ENCODE measurements around the gene ASGR1. TPM values are rescaled to one million over a fixed set of nuclear protein-coding genes. Genes with fewer than 3 reads are reported as not detected.

Gene ASGR1
- total RNA-seq, 4 donors from 2014 or later = 0.81 to 1.8 TPM; not detected in 2

DNA sequence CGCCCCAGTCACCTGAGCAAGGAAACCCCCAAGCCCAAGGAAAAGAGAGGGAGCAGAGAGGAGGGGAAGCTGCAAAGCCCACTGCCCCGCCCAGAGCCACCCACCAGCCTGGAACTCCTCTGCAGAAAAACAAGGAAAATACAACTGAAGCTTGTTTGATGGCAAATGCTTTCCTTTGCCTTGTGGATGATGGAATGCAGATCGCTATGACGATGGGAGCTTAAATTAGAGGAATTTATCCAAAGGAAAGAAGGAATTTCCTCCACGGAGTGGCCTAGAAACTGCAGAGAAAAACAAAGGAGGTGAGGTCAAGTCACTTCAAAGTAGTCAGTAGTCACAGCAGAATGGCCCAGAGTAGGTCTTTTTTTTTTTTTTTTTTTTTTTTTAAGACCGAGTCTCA lies 33.1 kb downstream of the ASGR1 start:
- Histone ChIP-seq H3K4me1 (no peaks in the 10 kb centered on the region), H3K4me3 (no peak overlapping the region), H3K27me3 (peaks cover 8 to 19% (median 9%) of the 10 kb centered on the region in 3 donors), H3K36me3 (no peaks in the 10 kb centered on the region), H3K27ac (no peak overlapping the region), H3K9me3 (no peaks in the 10 kb centered on the region)
- no peak for TF ChIP-seq POLR2A (IDR thresholded peaks at IDR 0.05)
- TF ChIP-seq, protein P1, sequence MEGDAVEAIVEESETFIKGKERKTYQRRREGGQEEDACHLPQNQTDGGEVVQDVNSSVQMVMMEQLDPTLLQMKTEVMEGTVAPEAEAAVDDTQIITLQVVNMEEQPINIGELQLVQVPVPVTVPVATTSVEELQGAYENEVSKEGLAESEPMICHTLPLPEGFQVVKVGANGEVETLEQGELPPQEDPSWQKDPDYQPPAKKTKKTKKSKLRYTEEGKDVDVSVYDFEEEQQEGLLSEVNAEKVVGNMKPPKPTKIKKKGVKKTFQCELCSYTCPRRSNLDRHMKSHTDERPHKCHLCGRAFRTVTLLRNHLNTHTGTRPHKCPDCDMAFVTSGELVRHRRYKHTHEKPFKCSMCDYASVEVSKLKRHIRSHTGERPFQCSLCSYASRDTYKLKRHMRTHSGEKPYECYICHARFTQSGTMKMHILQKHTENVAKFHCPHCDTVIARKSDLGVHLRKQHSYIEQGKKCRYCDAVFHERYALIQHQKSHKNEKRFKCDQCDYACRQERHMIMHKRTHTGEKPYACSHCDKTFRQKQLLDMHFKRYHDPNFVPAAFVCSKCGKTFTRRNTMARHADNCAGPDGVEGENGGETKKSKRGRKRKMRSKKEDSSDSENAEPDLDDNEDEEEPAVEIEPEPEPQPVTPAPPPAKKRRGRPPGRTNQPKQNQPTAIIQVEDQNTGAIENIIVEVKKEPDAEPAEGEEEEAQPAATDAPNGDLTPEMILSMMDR (IDR thresholded peaks at IDR 0.05 in 4 of 5, conservative IDR thresholded peaks at IDR 0.05 in 1 of 5) = no peak
- ATAC-seq (no peak), DNase-seq (no peak)
- intact Hi-C loops (cut with DNase I; ENCODE audit: low total_unique reads) (no loop called here), in situ Hi-C loops (cut with MboI; ENCODE audit: low sequenced_read_pairs in 4 of 4) (no loop called here)

DNA sequence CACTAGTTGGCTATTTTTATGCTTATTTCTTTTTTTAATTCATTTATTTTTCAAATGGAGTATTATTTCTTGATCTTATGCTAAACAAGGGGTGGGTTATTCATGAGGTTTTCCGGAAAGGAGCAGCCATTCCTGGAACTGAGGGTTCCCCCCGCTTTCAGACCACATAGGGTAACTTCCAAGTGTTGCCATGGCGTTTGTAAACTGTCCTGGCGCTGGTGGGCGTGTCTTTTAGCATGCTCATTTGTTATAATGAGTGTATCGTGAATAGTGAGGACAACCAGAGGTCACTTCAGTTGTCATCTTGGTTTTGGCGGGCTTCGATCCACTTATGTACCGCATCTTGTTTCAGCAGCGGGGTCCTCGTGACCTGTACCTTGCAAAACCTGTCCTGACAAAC lies 35.0 kb downstream of the ASGR1 start:
- no peak overlapping the region for H3K27ac ChIP-seq
- ATAC-seq (no peak), DNase-seq (no peak)
- no peaks in the 10 kb centered on the region for H3K36me3 ChIP-seq
- intact Hi-C loops (cut with DNase I; ENCODE audit: low total_unique reads) = no loop called here
- peaks cover 12 to 22% (median 12%) of the 10 kb centered on the region in 3 donors for H3K27me3 ChIP-seq
- in situ Hi-C loops (cut with MboI; ENCODE audit: low sequenced_read_pairs in 4 of 4) = no loop called here
- no peaks in the 10 kb centered on the region for H3K4me1 ChIP-seq
- TF ChIP-seq, protein P1 (IDR thresholded peaks at IDR 0.05 in 4 of 5, conservative IDR thresholded peaks at IDR 0.05 in 1 of 5) = no peak
- TF ChIP-seq POLR2A (IDR thresholded peaks at IDR 0.05) = no peak
- no peak overlapping the region for H3K4me3 ChIP-seq
- no peaks in the 10 kb centered on the region for H3K9me3 ChIP-seq

DNA sequence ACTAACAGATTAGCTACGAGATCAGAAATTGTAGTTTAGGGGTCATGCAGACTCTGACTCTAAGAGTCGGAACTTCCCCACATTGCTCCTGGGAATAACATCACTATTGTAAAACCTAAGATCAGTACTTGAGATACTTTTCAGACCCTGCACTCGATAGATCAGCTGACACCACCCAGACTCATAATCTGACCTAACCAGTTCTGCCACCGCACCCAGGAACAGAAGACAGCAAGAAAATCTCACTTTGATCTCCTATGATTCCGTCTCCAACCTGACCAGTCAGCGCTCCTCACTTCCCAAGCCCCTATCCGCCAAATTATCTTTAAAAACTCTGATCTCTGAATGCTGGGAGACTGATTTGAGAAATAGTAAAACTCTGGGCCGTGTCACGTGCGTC lies 37.3 kb downstream of the ASGR1 start:
- TF ChIP-seq, protein P1 (IDR thresholded peaks at IDR 0.05 in 4 of 5, conservative IDR thresholded peaks at IDR 0.05 in 1 of 5) = no peak
- TF ChIP-seq POLR2A (IDR thresholded peaks at IDR 0.05) = no peak
- Histone ChIP-seq H3K27me3 (peaks cover 19 to 29% (median 19%) of the 10 kb centered on the region in 3 donors), H3K4me3 (no peak overlapping the region), H3K9me3 (no peaks in the 10 kb centered on the region), H3K27ac (no peak overlapping the region), H3K36me3 (no peaks in the 10 kb centered on the region), H3K4me1 (no peaks in the 10 kb centered on the region)
- intact Hi-C loops (cut with DNase I; ENCODE audit: low total_unique reads) (no loop called here), in situ Hi-C loops (cut with MboI; ENCODE audit: low sequenced_read_pairs in 4 of 4) (no loop called here)
- no peak for ATAC-seq
- DNase-seq = no peak

DNA sequence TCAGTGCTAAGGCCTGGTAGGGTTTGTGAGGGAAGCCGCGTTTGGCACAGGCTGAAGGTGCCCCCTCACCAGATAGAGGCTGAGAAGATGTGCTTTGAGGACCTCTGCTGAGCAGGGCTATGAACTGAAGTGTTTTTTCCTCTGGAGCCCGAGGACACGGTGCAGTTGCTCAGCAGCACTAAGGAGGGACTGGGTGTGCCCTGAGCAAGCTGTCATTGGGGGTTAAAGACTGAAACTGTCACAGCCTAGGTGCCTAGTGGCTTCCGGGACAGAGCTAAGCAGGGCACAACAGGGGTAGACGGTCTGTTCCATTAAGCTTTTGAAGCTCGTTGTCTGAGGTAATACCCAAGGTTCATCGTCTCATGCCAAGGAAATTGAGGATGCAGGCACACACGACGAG lies 39.8 kb downstream of the ASGR1 start:
- in situ Hi-C loops (cut with MboI; ENCODE audit: low sequenced_read_pairs in 4 of 4) = loop anchor here in 3 of 4 donors (5.0 kb wide), 1 partner anchor 87 kb away; no protein-coding TSS in a partner anchor
- no peak for ATAC-seq
- intact Hi-C loops (cut with DNase I; ENCODE audit: low total_unique reads) = no loop called here

More for the DNA sequence above, 39.8 kb downstream of the ASGR1 start:
- Histone ChIP-seq H3K4me3 (no peak overlapping the region), H3K27ac (no peak overlapping the region), H3K4me1 (no peaks in the 10 kb centered on the region), H3K36me3 (no peaks in the 10 kb centered on the region), H3K9me3 (no peaks in the 10 kb centered on the region), H3K27me3 (peaks cover 19 to 25% (median 23%) of the 10 kb centered on the region in 3 donors)
- TF ChIP-seq, protein P1 (IDR thresholded peaks at IDR 0.05 in 4 of 5, conservative IDR thresholded peaks at IDR 0.05 in 1 of 5) = no peak
- no peak for DNase-seq

All from gastrocnemius medialis (tissue), 4 donors.